ENCODE data around the gene CBFA2T2.
"Not testable (repeated sequence)": the region's sequence is repeated elsewhere in the genome, so short reads cannot be mapped to it uniquely, and the experiment has no call there.

The CBFA2T2 gene

GRCh38 chr20:33551778-33552177 is 61.9 kb downstream of the CBFA2T2 start:
- no peak for DNase-seq (ENCODE audit: low read depth)

GRCh38 chr20:33552519-33552918 is 62.6 kb downstream of the CBFA2T2 start:
- DNase-seq (ENCODE audit: low read depth) = no peak

GRCh38 chr20:33553516-33553915 is 63.6 kb downstream of the CBFA2T2 start:
- DNase-seq (ENCODE audit: low read depth) = no peak

- no peak for DNase-seq (ENCODE audit: low read depth)
These were observed 65.1 kb downstream of the CBFA2T2 start for GRCh38 chr20:33554914-33555420.

GRCh38 chr20:33555755-33556154 is 65.9 kb downstream of the CBFA2T2 start:
- DNase-seq (ENCODE audit: low read depth) = no peak

GRCh38 chr20:33556246-33556645 is 66.3 kb downstream of the CBFA2T2 start:
- DNase-seq (ENCODE audit: low read depth) = no peak

GRCh38 chr20:33558348-33559144 is 68.7 kb downstream of the CBFA2T2 start:
- DNase-seq (ENCODE audit: low read depth) = no peak

- DNase-seq (ENCODE audit: low read depth) = no peak
These were observed 69.3 kb downstream of the CBFA2T2 start for GRCh38 chr20:33559212-33559611.

GRCh38 chr20:33560026-33560425 is 70.1 kb downstream of the CBFA2T2 start:
- no peak for DNase-seq (ENCODE audit: low read depth)

- DNase-seq (ENCODE audit: low read depth) = not testable (repeated sequence)
These were observed 71.2 kb downstream of the CBFA2T2 start for GRCh38 chr20:33561053-33561452.

GRCh38 chr20:33561692-33562601 is 72.1 kb downstream of the CBFA2T2 start:
- no peak for DNase-seq (ENCODE audit: low read depth)

GRCh38 chr20:33563788-33564187 is 73.9 kb downstream of the CBFA2T2 start:
- no peak for DNase-seq (ENCODE audit: low read depth)

GRCh38 chr20:33566781-33567603 is 77.1 kb downstream of the CBFA2T2 start:
- no peak for DNase-seq (ENCODE audit: low read depth)

- DNase-seq (ENCODE audit: low read depth) = no peak
These were observed 78.1 kb downstream of the CBFA2T2 start for GRCh38 chr20:33567949-33568348.

GRCh38 chr20:33568378-33568777 is 78.5 kb downstream of the CBFA2T2 start:
- no peak for DNase-seq (ENCODE audit: low read depth)

- no peak for DNase-seq (ENCODE audit: low read depth)
These were observed 79.2 kb downstream of the CBFA2T2 start for GRCh38 chr20:33568868-33569801.

GRCh38 chr20:33569802-33570391 is 80.0 kb downstream of the CBFA2T2 start:
- no peak for DNase-seq (ENCODE audit: low read depth)

GRCh38 chr20:33570743-33571142 is 80.8 kb downstream of the CBFA2T2 start:
- no peak for DNase-seq (ENCODE audit: low read depth)

GRCh38 chr20:33573268-33573667 is 83.4 kb downstream of the CBFA2T2 start:
- not testable (repeated sequence) for DNase-seq (ENCODE audit: low read depth)

GRCh38 chr20:33575282-33575681 is 85.4 kb downstream of the CBFA2T2 start:
- DNase-seq (ENCODE audit: low read depth) = no peak
